Esophagus muscularis mucosa (tissue), 4 donors: ENCODE results near the gene FTH1.

Source experiments
- CTCF ChIP-seq, 3 experiments: fragments of 200-600 bp in 2 of 3; fragments of 450-650 bp in 1 of 3; sonication (generic) in 2 of 3; IDR thresholded peaks; one replicate each; pipeline ENCODE4 v1.5.1; 2017 to 2019; ENCODE audit warnings: antibody characterized with exemption in 3 of 3, mild to moderate bottlenecking in 2 of 3, moderate library complexity in 1 of 3
- EP300 ChIP-seq: sonication (generic); formaldehyde crosslinking; IDR thresholded peaks from one replicate; pipeline ENCODE4 v1.6.1; 2017; ENCODE audit warnings: antibody characterized with exemption
- POLR2A ChIP-seq: fragments of 450-650 bp; IDR thresholded peaks from one replicate; pipeline ENCODE4 v1.6.1; 2017; ENCODE audit warnings: antibody characterized with exemption, moderate library complexity, mild to moderate bottlenecking, low read depth

GRCh38 chr11:61966734-61967115 lies 709 bp downstream of the FTH1 start:
- TF ChIP-seq CTCF (IDR thresholded peaks at IDR 0.05): no peak
- TF ChIP-seq EP300: no peak
- TF ChIP-seq POLR2A: no peak
